Breast epithelium (tissue), 3 donors: ENCODE results near the gene ZMYM3.

ENCODE experiments used
- CTCF ChIP-seq, 3 donors: fragments of 450-650 bp; IDR thresholded peaks; one replicate each; pipeline ENCODE4 v1.5.1; 2016 to 2017; ENCODE audit warnings: antibody characterized with exemption in 3 of 3, mild to moderate bottlenecking in 3 of 3, moderate library complexity in 3 of 3
- POLR2AphosphoS5 ChIP-seq, 3 donors: sonication (generic); formaldehyde crosslinking; IDR thresholded peaks; one replicate each; pipeline ENCODE4 v1.6.1; 2017; ENCODE audit warnings: antibody characterized with exemption in 3 of 3

- TF ChIP-seq POLR2AphosphoS5 (IDR thresholded peaks at IDR 0.05) (no peak), CTCF (IDR thresholded peaks at IDR 0.05) (no peak)
These were observed 12.6 kb downstream of the ZMYM3 start for GRCh38 chrX:71241301-71241700.
